Suprapubic skin (tissue), 4 donors: ENCODE measurements around the gene MAPRE3. TPM values are rescaled to one million over a fixed set of nuclear protein-coding genes. Genes with fewer than 3 reads are reported as not detected.

Experiments
- DNase-seq, 2 donors: peaks; one replicate each; pipeline ENCODE4 v3.0.0-alpha.2; 2019; ENCODE audit warnings: low spot score in 2 of 2
- H3K27ac ChIP-seq: fragments of 200-600 bp; sonication (generic); one replicate; pipeline ENCODE4 v1.5.1; 2019
- H3K27me3 ChIP-seq: fragments of 200-600 bp; sonication (generic); one replicate; pipeline ENCODE4 v1.5.1; 2019
- H3K36me3 ChIP-seq: fragments of 200-600 bp; sonication (generic); one replicate; pipeline ENCODE4 v1.5.1; 2019
- H3K4me1 ChIP-seq: fragments of 200-600 bp; sonication (generic); one replicate; pipeline ENCODE4 v1.5.1; 2019
- H3K4me3 ChIP-seq: fragments of 200-600 bp; sonication (generic); one replicate; pipeline ENCODE4 v1.5.1; 2019; ENCODE audit warnings: mild to moderate bottlenecking
- H3K9me3 ChIP-seq: fragments of 200-600 bp; sonication (generic); one replicate; pipeline ENCODE4 v1.5.1; 2019
- EP300 ChIP-seq: sonication (generic); formaldehyde crosslinking; IDR thresholded peaks from one replicate; pipeline ENCODE4 v1.6.1; 2017; ENCODE audit warnings: antibody characterized with exemption
- POLR2A ChIP-seq, 2 donors: fragments of 450-650 bp; IDR thresholded peaks; one replicate each; pipeline ENCODE4 v1.6.1; 2017; ENCODE audit warnings: antibody characterized with exemption in 2 of 2, mild to moderate bottlenecking in 2 of 2, moderate library complexity in 2 of 2
- POLR2AphosphoS5 ChIP-seq, 3 donors: sonication (generic); formaldehyde crosslinking; IDR thresholded peaks; one replicate each; pipeline ENCODE4 v1.6.1; 2017; ENCODE audit warnings: antibody characterized with exemption in 3 of 3
- WGBS: methylation state at CpG from one replicate; pipeline ENCODE4 v1.1.5; 2018; 5-methylcytosine and 5-hydroxymethylcytosine counted together
- total RNA-seq, 4 donors: library from RNA; depleted of rRNA; stranded (reverse); fragments of >200 nt; gene quantifications; one replicate each; pipeline ENCODE4 v1.1.0, GENCODE V29; 2016
- TF ChIP-seq, protein P1 (sequence below), 2 donors: fragments of 200-600 bp in 1 of 2; fragments of 450-650 bp in 1 of 2; sonication (generic) in 1 of 2; IDR thresholded peaks; one replicate each; pipeline ENCODE4 v1.5.1; 2016 to 2019; ENCODE audit warnings: antibody characterized with exemption in 2 of 2, mild to moderate bottlenecking in 1 of 2, moderate library complexity in 1 of 2

MAPRE3 gene
- total RNA-seq, 4 donors from 2014 or later, result 29.5 to 57.5 (median 34.0) TPM

DNA sequence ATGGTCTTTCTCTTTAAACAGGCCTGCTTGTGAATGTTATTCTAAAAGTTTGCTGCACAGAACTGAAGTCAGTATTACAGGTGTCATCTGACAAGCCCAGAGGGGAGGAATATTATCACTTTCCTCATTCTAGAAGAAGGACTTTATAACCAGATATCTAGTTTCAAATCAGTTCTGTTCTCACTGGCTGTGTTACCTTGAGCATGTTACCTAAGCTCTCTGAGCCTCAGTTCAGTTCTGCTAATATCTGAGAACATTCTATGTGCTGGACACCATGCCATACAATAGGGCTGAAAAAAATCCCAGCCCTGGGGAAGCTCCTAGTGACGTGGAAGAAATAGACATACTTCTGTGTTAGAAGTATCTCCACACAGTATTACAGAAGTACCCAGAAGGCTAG lies 27.9 kb downstream of the MAPRE3 start:
- TF ChIP-seq POLR2A (IDR thresholded peaks at IDR 0.05) (no peak), POLR2AphosphoS5 (IDR thresholded peaks at IDR 0.05) (no peak), EP300 (no peak)
- TF ChIP-seq, protein P1, sequence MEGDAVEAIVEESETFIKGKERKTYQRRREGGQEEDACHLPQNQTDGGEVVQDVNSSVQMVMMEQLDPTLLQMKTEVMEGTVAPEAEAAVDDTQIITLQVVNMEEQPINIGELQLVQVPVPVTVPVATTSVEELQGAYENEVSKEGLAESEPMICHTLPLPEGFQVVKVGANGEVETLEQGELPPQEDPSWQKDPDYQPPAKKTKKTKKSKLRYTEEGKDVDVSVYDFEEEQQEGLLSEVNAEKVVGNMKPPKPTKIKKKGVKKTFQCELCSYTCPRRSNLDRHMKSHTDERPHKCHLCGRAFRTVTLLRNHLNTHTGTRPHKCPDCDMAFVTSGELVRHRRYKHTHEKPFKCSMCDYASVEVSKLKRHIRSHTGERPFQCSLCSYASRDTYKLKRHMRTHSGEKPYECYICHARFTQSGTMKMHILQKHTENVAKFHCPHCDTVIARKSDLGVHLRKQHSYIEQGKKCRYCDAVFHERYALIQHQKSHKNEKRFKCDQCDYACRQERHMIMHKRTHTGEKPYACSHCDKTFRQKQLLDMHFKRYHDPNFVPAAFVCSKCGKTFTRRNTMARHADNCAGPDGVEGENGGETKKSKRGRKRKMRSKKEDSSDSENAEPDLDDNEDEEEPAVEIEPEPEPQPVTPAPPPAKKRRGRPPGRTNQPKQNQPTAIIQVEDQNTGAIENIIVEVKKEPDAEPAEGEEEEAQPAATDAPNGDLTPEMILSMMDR (IDR thresholded peaks at IDR 0.05), result no peak
- Histone ChIP-seq H3K27ac (no peak overlapping the region), H3K4me3 (no peak overlapping the region), H3K4me1 (no peaks in the 10 kb centered on the region), H3K36me3 (no peaks in the 10 kb centered on the region), H3K9me3 (no peaks in the 10 kb centered on the region), H3K27me3 (no peaks in the 10 kb centered on the region)
- WGBS, result 78% methylated on average over 1 of the region's 1 CpG
- no peak for DNase-seq

DNA sequence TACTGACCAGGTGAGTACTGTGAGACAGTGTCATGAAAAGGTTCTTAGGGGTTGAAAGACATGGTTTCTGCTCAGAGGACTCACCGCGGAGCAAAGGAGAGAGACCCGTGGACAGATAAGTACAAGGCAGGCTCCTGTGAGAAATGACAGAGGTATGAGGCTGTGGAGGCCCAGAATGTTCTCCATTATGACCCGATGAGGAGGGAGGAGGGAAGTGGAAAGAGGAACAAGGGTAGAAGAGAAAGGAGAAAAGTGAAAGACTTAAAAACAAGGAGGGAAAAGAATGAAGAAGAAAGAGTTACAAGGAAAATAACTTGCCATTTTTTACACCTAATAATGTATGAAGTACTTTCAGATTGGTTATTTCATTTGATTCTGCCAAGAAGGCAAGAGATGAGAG lies 29.8 kb downstream of the MAPRE3 start:
- Histone ChIP-seq H3K27ac (no peak overlapping the region), H3K4me1 (no peaks in the 10 kb centered on the region), H3K4me3 (no peak overlapping the region), H3K9me3 (no peaks in the 10 kb centered on the region), H3K27me3 (no peaks in the 10 kb centered on the region), H3K36me3 (no peaks in the 10 kb centered on the region)
- WGBS, result 86% methylated on average over 4 of the region's 4 CpGs
- TF ChIP-seq, protein P1 (IDR thresholded peaks at IDR 0.05), result no peak
- TF ChIP-seq EP300 (no peak), POLR2A (IDR thresholded peaks at IDR 0.05) (no peak), POLR2AphosphoS5 (IDR thresholded peaks at IDR 0.05) (no peak)
- no peak for DNase-seq

DNA sequence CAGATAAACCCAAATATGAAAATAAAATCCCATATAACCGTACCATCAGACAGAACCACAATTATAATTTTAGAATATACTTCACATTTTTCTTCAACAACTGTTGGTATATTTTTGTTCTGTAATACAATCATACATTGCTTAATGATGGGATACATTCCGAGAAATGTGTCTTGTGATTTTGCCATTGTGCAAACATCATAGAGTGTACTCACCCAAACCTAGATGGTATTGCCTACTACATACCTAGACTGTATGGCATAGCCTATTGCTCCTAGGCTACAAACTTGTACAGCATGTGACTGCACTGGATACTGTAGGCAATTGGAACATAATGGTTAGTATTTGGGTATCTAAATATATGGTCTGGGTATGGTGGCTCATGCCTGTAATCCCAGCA lies 30.6 kb downstream of the MAPRE3 start:
- TF ChIP-seq POLR2AphosphoS5 (IDR thresholded peaks at IDR 0.05), result no peak
- TF ChIP-seq EP300, result no peak
- no peak for TF ChIP-seq POLR2A (IDR thresholded peaks at IDR 0.05)
- TF ChIP-seq, protein P1 (IDR thresholded peaks at IDR 0.05), result no peak
- no peak overlapping the region for H3K27ac ChIP-seq
- H3K27me3 ChIP-seq, result no peaks in the 10 kb centered on the region
- no peaks in the 10 kb centered on the region for H3K4me1 ChIP-seq
- WGBS, result 99% methylated on average over 2 of the region's 2 CpGs
- no peaks in the 10 kb centered on the region for H3K9me3 ChIP-seq
- no peak for DNase-seq
- no peaks in the 10 kb centered on the region for H3K36me3 ChIP-seq
- no peak overlapping the region for H3K4me3 ChIP-seq

DNA sequence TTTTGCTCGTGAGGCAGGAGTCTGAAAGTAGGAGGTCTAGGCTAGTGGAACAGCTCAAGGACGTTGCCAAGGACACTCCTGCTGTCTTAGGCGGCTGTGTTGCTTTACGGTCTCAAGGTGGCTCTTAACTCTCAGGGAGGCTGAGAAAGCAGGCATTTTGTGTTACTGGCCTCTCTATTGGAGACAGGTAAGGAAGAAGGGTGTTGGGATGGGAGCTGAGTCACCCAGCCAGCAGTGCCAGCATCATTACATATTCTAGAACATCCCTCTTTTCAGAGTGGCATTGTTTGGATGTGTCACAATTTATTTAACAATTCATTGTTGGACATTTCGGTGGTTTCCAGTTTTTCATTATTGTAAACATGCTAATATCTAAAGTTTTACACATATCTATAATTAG lies 31.5 kb downstream of the MAPRE3 start:
- H3K36me3 ChIP-seq, result no peaks in the 10 kb centered on the region
- no peaks in the 10 kb centered on the region for H3K4me1 ChIP-seq
- no peak overlapping the region for H3K27ac ChIP-seq
- no peak for DNase-seq
- 77% methylated on average over 5 of the region's 5 CpGs for WGBS
- H3K9me3 ChIP-seq, result no peaks in the 10 kb centered on the region
- no peaks in the 10 kb centered on the region for H3K27me3 ChIP-seq
- TF ChIP-seq POLR2A (IDR thresholded peaks at IDR 0.05), result no peak
- no peak for TF ChIP-seq POLR2AphosphoS5 (IDR thresholded peaks at IDR 0.05)
- TF ChIP-seq, protein P1 (IDR thresholded peaks at IDR 0.05), result no peak
- no peak overlapping the region for H3K4me3 ChIP-seq

DNA sequence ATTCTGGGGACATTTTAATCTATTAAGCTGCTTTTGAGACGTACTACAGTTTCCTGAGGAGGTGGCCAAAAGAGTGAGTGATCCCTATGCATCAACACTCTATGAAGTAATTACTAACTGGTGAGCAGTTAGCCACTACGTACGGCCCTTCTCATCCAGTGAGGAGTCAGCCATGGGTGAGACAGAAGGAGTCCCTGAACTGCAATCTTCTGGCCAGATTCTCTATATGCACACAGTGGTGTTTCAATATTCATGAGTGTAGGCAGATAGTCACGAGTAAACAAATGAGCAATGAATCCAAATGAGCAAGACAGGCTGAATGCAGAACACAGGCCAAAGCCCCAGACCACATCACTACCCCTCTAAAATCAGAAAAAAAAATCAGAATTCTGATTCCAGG lies 32.6 kb downstream of the MAPRE3 start:
- Histone ChIP-seq H3K4me1 (no peaks in the 10 kb centered on the region), H3K27ac (no peak overlapping the region), H3K27me3 (no peaks in the 10 kb centered on the region), H3K4me3 (no peak overlapping the region), H3K36me3 (no peaks in the 10 kb centered on the region), H3K9me3 (no peaks in the 10 kb centered on the region)
- TF ChIP-seq EP300, result no peak
- no peak for TF ChIP-seq POLR2AphosphoS5 (IDR thresholded peaks at IDR 0.05)
- TF ChIP-seq, protein P1 (IDR thresholded peaks at IDR 0.05), result no peak
- no peak for TF ChIP-seq POLR2A (IDR thresholded peaks at IDR 0.05)
- WGBS, result 89% methylated on average over 4 of the region's 4 CpGs
- no peak for DNase-seq
